Thoracic aorta (tissue), 2 donors: ENCODE results near the gene GTF2F1. TPM values are rescaled to one million over a fixed set of nuclear protein-coding genes. Genes with fewer than 3 reads are reported as not detected.
"Not testable (repeated sequence)": the region's sequence is repeated elsewhere in the genome, so short reads cannot be mapped to it uniquely, and the experiment has no call there.

Experiments used
- ATAC-seq: fragments of 150-250 bp; one replicate; pipeline ENCODE4 v1.8.0; 2017; ENCODE audit warnings: low read depth; ENCODE audit not compliant: insufficient number of reproducible peaks, low FRiP score
- DNase-seq: peaks from one replicate; pipeline ENCODE4 v3.0.0-alpha.2; 2020; ENCODE audit warnings: low spot score
- H3K27ac ChIP-seq, 2 donors: fragments of 200-600 bp; sonication (generic); 1 replicate in 1 of 2; 2 replicates in 1 of 2; pipeline ENCODE4 v1.5.1; 2016; ENCODE audit warnings: mild to moderate bottlenecking in 2 of 2, moderate library complexity in 2 of 2
- H3K27me3 ChIP-seq: fragments of 200-600 bp; sonication (generic); replicated peaks from 2 replicates; pipeline ENCODE4 v1.6.0; 2016; ENCODE audit warnings: mild to moderate bottlenecking; ENCODE audit not compliant: insufficient read depth
- H3K36me3 ChIP-seq: fragments of 200-600 bp; sonication (generic); one replicate; pipeline ENCODE4 v1.5.1; 2016
- H3K4me1 ChIP-seq, 2 donors: fragments of 200-600 bp; sonication (generic); 1 replicate in 1 of 2; 2 replicates in 1 of 2; pipeline versions ENCODE4 v1.5.1 to v1.6.0; 2016; ENCODE audit warnings: low read depth in 2 of 2, mild to moderate bottlenecking in 1 of 2; ENCODE audit not compliant: control insufficient read depth in 1 of 2
- H3K4me3 ChIP-seq: fragments of 200-600 bp; sonication (generic); 2 replicates; pipeline ENCODE4 v1.5.1; 2016; ENCODE audit warnings: mild to moderate bottlenecking
- H3K9me3 ChIP-seq: fragments of 200-600 bp; sonication (generic); 2 replicates; pipeline ENCODE4 v1.5.1; 2016
- total RNA-seq, 2 donors: library from RNA; depleted of rRNA; stranded (reverse); fragments of >200 nt; gene quantifications; one replicate each; pipeline versions ENCODE4 v1.1.0 to v1.2.3, GENCODE V29; 2016
- TF ChIP-seq, protein P1 (sequence below): fragments of 200-600 bp; sonication (generic); IDR thresholded peaks from one replicate; pipeline ENCODE4 v1.5.1; 2019; ENCODE audit warnings: antibody characterized with exemption

Gene GTF2F1
- total RNA-seq, 2 donors from 2014 or later, result 22.7 to 27.7 TPM

DNA sequence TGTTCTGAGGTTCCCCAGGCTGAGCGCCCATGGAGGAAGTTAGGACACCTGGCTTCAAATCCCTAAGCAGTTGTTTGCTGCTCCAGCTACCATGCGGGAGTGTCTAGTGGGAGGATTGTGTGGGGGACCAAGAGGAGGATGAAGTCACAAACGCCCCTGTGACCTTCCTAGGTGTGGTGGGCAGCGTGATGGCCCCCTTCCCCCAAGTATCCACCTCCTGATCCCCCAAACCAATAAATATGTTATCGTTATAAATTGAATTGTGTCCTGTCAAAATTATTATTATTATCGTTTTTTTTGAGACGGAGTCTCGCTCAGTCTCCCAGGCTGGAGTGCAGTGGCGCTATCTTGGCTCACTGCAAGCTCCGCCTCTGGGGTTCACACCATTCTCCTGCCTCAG lies 40.7 kb upstream of the GTF2F1 start, which contains the start of gene SLC25A41:
SLC25A41 (minus strand) TSS at position 101 of the 400 bp plus-strand sequence; CDS start at position 31, 70 bp downstream.
- Histone ChIP-seq H3K4me1 (no peaks in the 10 kb centered on the region), H3K27me3 (no peaks in the 10 kb centered on the region), H3K4me3 (no peak within 1 kb of the TSS), H3K9me3 (no peaks in the 10 kb centered on the region), H3K36me3 (no peaks in the 10 kb centered on the region), H3K27ac (no peak within 1 kb of the TSS)
- TF ChIP-seq, protein P1, sequence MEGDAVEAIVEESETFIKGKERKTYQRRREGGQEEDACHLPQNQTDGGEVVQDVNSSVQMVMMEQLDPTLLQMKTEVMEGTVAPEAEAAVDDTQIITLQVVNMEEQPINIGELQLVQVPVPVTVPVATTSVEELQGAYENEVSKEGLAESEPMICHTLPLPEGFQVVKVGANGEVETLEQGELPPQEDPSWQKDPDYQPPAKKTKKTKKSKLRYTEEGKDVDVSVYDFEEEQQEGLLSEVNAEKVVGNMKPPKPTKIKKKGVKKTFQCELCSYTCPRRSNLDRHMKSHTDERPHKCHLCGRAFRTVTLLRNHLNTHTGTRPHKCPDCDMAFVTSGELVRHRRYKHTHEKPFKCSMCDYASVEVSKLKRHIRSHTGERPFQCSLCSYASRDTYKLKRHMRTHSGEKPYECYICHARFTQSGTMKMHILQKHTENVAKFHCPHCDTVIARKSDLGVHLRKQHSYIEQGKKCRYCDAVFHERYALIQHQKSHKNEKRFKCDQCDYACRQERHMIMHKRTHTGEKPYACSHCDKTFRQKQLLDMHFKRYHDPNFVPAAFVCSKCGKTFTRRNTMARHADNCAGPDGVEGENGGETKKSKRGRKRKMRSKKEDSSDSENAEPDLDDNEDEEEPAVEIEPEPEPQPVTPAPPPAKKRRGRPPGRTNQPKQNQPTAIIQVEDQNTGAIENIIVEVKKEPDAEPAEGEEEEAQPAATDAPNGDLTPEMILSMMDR, result no peak
- ATAC-seq, result no peak
- no peak for DNase-seq

DNA sequence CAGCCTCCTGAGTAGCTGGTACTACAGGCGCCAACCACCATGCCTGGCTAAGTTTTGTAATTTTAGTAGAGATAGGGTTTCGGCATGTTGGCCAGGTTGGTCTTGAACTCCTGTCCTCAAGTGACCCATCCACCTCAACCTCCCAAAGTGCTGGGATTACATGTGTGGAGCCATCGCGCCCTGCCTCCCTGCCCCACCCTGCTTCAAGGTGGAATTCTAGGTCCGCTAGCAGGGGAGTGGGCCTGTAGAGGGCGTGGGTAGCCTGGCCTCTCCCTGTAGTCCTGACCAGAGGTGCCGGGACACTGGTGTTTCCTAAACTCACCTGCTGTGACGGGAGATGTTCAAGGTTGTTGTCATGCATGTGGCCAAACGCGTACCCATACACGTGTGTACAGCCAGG lies 40.2 kb upstream of the GTF2F1 start:
- H3K4me1 ChIP-seq, result no peaks in the 10 kb centered on the region
- H3K9me3 ChIP-seq, result no peaks in the 10 kb centered on the region
- ATAC-seq (no peak), DNase-seq (no peak)
- H3K27ac ChIP-seq, result no peak overlapping the region
- H3K27me3 ChIP-seq, result no peaks in the 10 kb centered on the region
- H3K36me3 ChIP-seq, result no peaks in the 10 kb centered on the region
- TF ChIP-seq, protein P1, result no peak
- no peak overlapping the region for H3K4me3 ChIP-seq

DNA sequence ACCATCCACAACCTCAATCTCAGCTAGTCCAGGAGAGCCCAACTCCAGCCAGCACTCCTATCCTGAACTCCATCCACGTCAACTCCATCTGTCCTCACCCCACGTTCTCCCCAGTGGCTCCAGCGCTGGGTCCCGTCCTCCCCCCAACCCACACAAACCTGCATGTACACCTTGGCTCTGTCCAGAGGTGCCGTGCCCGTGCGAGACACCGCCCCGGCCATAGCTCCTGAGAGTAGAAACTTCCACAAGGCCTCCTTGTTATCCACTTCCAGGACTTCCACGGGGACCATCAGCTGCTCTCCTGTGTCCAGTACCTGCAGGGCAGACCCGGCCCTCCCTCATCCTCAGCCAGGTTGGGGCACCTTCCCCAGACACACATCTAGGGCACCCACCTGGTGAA lies 38.9 kb upstream of the GTF2F1 start:
- no peaks in the 10 kb centered on the region for H3K27me3 ChIP-seq
- no peaks in the 10 kb centered on the region for H3K36me3 ChIP-seq
- no peak overlapping the region for H3K4me3 ChIP-seq
- no peak for ATAC-seq
- no peaks in the 10 kb centered on the region for H3K4me1 ChIP-seq
- TF ChIP-seq, protein P1, result no peak
- no peak overlapping the region for H3K27ac ChIP-seq
- H3K9me3 ChIP-seq, result no peaks in the 10 kb centered on the region
- no peak for DNase-seq

DNA sequence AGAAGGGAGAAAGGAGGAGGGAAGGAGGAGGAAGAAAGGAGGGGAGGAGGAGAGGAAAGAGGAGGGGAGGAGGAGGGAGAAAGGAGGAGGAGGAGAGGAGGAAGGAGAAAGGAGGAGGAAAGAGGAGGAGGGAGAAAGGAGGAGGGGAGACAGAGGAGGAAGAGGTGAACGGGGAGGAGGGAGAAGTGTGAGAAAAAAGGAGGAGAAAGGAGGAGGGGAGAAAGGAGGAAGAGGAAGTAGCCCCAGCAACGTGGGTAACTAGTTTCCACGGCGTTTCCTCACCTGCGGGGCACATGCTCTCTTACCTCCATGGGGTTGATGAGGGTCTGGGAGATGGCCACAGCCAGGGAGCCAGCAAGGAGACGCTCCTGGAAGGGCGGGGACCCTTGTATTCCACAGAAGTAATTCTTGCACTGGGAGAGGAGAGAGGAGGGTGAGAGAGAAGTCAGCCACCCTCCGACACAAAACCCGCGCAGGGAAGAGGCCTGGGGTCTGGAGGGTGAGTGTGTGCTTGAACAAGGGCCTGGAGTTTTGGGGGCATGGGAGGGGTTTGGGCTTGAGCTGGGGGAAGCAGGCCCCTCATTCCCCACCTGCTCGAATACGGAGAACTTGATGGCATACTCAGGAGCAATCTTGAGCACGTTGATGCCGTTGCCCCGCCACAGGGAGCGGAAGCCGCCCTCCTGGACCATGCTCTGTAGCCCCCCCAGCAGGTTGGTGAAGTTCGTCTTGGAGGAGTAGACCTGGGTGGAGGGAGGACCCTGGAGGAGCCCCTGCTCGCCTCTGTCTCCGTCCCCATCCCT lies 36.7 kb upstream of the GTF2F1 start:
- no peak overlapping the region for H3K27ac ChIP-seq
- no peaks in the 10 kb centered on the region for H3K27me3 ChIP-seq
- ATAC-seq, result no peak
- no peaks in the 10 kb centered on the region for H3K9me3 ChIP-seq
- TF ChIP-seq, protein P1, result no peak
- DNase-seq, result no peak
- H3K4me1 ChIP-seq, result no peaks in the 10 kb centered on the region
- H3K4me3 ChIP-seq, result no peak overlapping the region
- no peaks in the 10 kb centered on the region for H3K36me3 ChIP-seq

DNA sequence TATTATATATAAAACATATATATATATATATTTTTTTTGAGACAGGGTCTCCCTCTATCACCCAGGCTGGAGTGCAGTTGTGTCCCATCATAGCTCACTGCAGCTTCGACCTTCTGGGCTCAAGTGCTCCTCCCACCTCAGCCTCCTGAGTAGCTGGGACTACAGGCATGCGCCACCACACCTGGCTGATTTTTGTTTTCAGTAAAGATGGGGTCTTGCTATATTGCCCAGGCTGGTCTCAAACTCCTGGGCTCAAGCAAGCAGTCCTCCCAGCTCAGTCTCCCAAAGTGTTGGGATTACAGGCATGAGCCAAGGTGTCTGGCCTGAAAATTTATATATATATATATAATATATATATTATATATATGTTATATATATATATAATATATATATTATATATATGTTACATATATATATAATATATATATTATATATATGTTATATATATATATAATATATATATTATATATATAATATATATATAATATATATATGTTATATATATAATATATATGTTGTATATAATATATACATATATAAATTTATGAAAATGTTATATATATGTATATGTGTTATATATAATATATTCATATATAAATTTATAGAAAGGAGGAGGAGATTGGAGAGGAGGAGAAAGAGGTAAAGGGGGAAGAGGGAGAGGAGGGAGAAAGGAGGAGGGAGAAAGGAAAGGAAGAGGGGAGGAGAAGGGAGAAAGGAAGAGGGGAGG lies 35.9 kb upstream of the GTF2F1 start:
- not testable (repeated sequence) for H3K4me1 ChIP-seq, H3K4me3 ChIP-seq, ATAC-seq, H3K36me3 ChIP-seq, H3K27me3 ChIP-seq, DNase-seq, H3K9me3 ChIP-seq, H3K27ac ChIP-seq
